ENCODE results near the gene MAMDC4. TPM values are rescaled to one million over a fixed set of nuclear protein-coding genes. Genes with fewer than 3 reads are reported as not detected.

Gene MAMDC4
- total and polyA plus RNA-seq, 2 experiments from 2014 or later: 8.5 to 12.7 TPM

GRCh38 chr9:136901516-136902258 is 49.5 kb downstream of the MAMDC4 start:
- Histone ChIP-seq H4K20me1 (ENCODE audit: insufficient read depth, poor library complexity, severe bottlenecking) (no peaks in the 10 kb centered on the region), H3K27me3 (no peaks in the 10 kb centered on the region), H3K9me3 (ENCODE audit: low read depth) (no peaks in the 10 kb centered on the region), H3K4me2 (no peak overlapping the region), H3K9me2 (replicated peaks; ENCODE audit: insufficient read depth) (no peaks in the 10 kb centered on the region), H3K79me2 (no peaks in the 10 kb centered on the region), H3K4me3 (no peak overlapping the region), H3K4me1 (ENCODE audit: insufficient read depth) (peaks cover 7% of the 10 kb centered on the region), H3K27ac (peak overlapping the region; percentile 92), H2AFZ (no peak overlapping the region), H3K36me3 (replicated peaks; ENCODE audit: insufficient read depth, low read depth) (no peaks in the 10 kb centered on the region)
- WGBS (ENCODE audit: low lambda C conversion rate, missing lambda C conversion rate): 84% methylated on average over 20 of the region's 20 CpGs
- TF ChIP-seq EZH2phosphoT487 (IDR thresholded peaks at IDR 0.05; ENCODE audit: low read depth, severe bottlenecking, unreplicated experiment) (no peak), EZH2 (IDR thresholded peaks at IDR 0.05; ENCODE audit: borderline replicate concordance) (no peak), CTCF (IDR thresholded peaks at IDR 0.05; ENCODE audit: poor library complexity) (no peak)
- DNase-seq (ENCODE audit: low spot score): peak; percentile 52

- Histone ChIP-seq H3K9me3 (ENCODE audit: low read depth) (no peaks in the 10 kb centered on the region), H3K9me2 (replicated peaks; ENCODE audit: insufficient read depth) (no peaks in the 10 kb centered on the region), H3K36me3 (replicated peaks; ENCODE audit: insufficient read depth, low read depth) (no peaks in the 10 kb centered on the region), H3K79me2 (no peaks in the 10 kb centered on the region), H3K4me1 (ENCODE audit: insufficient read depth) (peaks cover 7% of the 10 kb centered on the region), H3K4me3 (no peak overlapping the region), H3K27me3 (no peaks in the 10 kb centered on the region), H3K4me2 (no peak overlapping the region), H3K27ac (peak overlapping the region; percentile 92), H2AFZ (no peak overlapping the region), H4K20me1 (ENCODE audit: insufficient read depth, poor library complexity, severe bottlenecking) (no peaks in the 10 kb centered on the region)
- peak; percentile 79 for DNase-seq (ENCODE audit: low spot score)
- WGBS (ENCODE audit: low lambda C conversion rate, missing lambda C conversion rate): 87% methylated on average over 15 of the region's 15 CpGs
- no peak for TF ChIP-seq CTCF (IDR thresholded peaks at IDR 0.05; ENCODE audit: poor library complexity)
- TF ChIP-seq EZH2 (IDR thresholded peaks at IDR 0.05; ENCODE audit: borderline replicate concordance): no peak
- TF ChIP-seq EZH2phosphoT487 (IDR thresholded peaks at IDR 0.05; ENCODE audit: low read depth, severe bottlenecking, unreplicated experiment): no peak
Measured at GRCh38 chr9:136902259-136902821, 50.2 kb downstream of the MAMDC4 start.

GRCh38 chr9:136903041-136903554 is 51.0 kb downstream of the MAMDC4 start:
- no peak for TF ChIP-seq EZH2 (IDR thresholded peaks at IDR 0.05; ENCODE audit: borderline replicate concordance)
- no peak for TF ChIP-seq CTCF (IDR thresholded peaks at IDR 0.05; ENCODE audit: poor library complexity)
- no peak for TF ChIP-seq EZH2phosphoT487 (IDR thresholded peaks at IDR 0.05; ENCODE audit: low read depth, severe bottlenecking, unreplicated experiment)
- Histone ChIP-seq H3K9me2 (replicated peaks; ENCODE audit: insufficient read depth) (no peaks in the 10 kb centered on the region), H2AFZ (no peak overlapping the region), H3K9me3 (ENCODE audit: low read depth) (no peaks in the 10 kb centered on the region), H3K36me3 (replicated peaks; ENCODE audit: insufficient read depth, low read depth) (no peaks in the 10 kb centered on the region), H3K79me2 (no peaks in the 10 kb centered on the region), H3K27me3 (no peaks in the 10 kb centered on the region), H3K4me3 (no peak overlapping the region), H3K27ac (peak overlapping the region; percentile 69), H3K4me1 (ENCODE audit: insufficient read depth) (peaks cover 7% of the 10 kb centered on the region), H3K4me2 (no peak overlapping the region), H4K20me1 (ENCODE audit: insufficient read depth, poor library complexity, severe bottlenecking) (no peaks in the 10 kb centered on the region)
- 95% methylated on average over 12 of the region's 12 CpGs for WGBS (ENCODE audit: low lambda C conversion rate, missing lambda C conversion rate)
- no peak for DNase-seq (ENCODE audit: low spot score)
